Upper lobe of left lung (tissue), 6 donors: Measurements from ENCODE around the gene EFNB2. TPM values are rescaled to one million over a fixed set of nuclear protein-coding genes. Genes with fewer than 3 reads are reported as not detected.

Experiments
- ATAC-seq, 2 donors: fragments of 200-7000 bp; cut with Tn5 transposase; one replicate each; pipeline ENCODE4 v1.9.1; 2022; ENCODE audit warnings: mild to moderate bottlenecking in 2 of 2, moderate library complexity in 2 of 2; ENCODE audit not compliant: low FRiP score in 2 of 2
- DNase-seq, 2 donors: peaks; one replicate each; pipeline ENCODE4 v3.0.0-alpha.2; 2019 to 2020
- H3K27ac ChIP-seq, 4 donors: fragments of 200-600 bp; sonication (generic); one replicate each; pipeline ENCODE4 v1.5.1; 2016 to 2019
- H3K27me3 ChIP-seq, 4 donors: fragments of 200-600 bp; sonication (generic); one replicate each; pipeline ENCODE4 v1.5.1; 2017 to 2019
- H3K36me3 ChIP-seq, 4 donors: fragments of 200-600 bp; sonication (generic); one replicate each; pipeline ENCODE4 v1.5.1; 2016 to 2019
- H3K4me1 ChIP-seq, 4 donors: fragments of 200-600 bp; sonication (generic); one replicate each; pipeline ENCODE4 v1.5.1; 2018 to 2019
- H3K4me3 ChIP-seq, 4 donors: fragments of 200-600 bp; sonication (generic); one replicate each; pipeline ENCODE4 v1.5.1; 2017 to 2019; ENCODE audit warnings: mild to moderate bottlenecking in 2 of 4, moderate library complexity in 1 of 4
- H3K9me3 ChIP-seq, 4 donors: fragments of 200-600 bp; sonication (generic); one replicate each; pipeline ENCODE4 v1.5.1; 2018 to 2019
- EP300 ChIP-seq, 4 donors: sonication (generic); formaldehyde crosslinking; IDR thresholded peaks; one replicate each; pipeline ENCODE4 v1.5.1; 2017; ENCODE audit warnings: antibody characterized with exemption in 4 of 4, control low read depth in 2 of 4
- POLR2A ChIP-seq, 4 donors: fragments of 450-650 bp; IDR thresholded peaks; one replicate each; pipeline ENCODE4 v1.5.1; 2016 to 2017; ENCODE audit warnings: antibody characterized with exemption in 4 of 4, mild to moderate bottlenecking in 2 of 4
- POLR2AphosphoS5 ChIP-seq, 2 donors: sonication (generic); formaldehyde crosslinking; IDR thresholded peaks; one replicate each; pipeline ENCODE4 v1.5.1; 2017; ENCODE audit warnings: antibody characterized with exemption in 2 of 2
- WGBS, 2 donors: methylation state at CpG; one replicate each; pipeline ENCODE4 v1.1.5; 2017 to 2018; 5-methylcytosine and 5-hydroxymethylcytosine counted together
- total RNA-seq, 6 donors: library from RNA; depleted of rRNA in 4 of 6; stranded (reverse); fragments of >200 nt in 4 of 6; gene quantifications; one replicate each; pipeline versions ENCODE4 v1.1.0 to v1.2.1, GENCODE V29; 2016 to 2021
- TF ChIP-seq, protein P1 (sequence below), 6 experiments: fragments of 450-650 bp in 4 of 6; fragments of 200-600 bp in 2 of 6; sonication (generic) in 2 of 6; IDR thresholded peaks; one replicate each; pipeline ENCODE4 v1.5.1; 2016 to 2019; ENCODE audit warnings: antibody characterized with exemption in 6 of 6
- donor health status: DM: no; HTN: no; CAD: no; lungs with moderate emphysema.
- donor health status: DM: no; HTN: yes; CAD: no; lungs with severe emphysema.

EFNB2 gene
- total RNA-seq, 6 donors from 2014 or later, result 23.0 to 45.7 (median 30.9) TPM

DNA sequence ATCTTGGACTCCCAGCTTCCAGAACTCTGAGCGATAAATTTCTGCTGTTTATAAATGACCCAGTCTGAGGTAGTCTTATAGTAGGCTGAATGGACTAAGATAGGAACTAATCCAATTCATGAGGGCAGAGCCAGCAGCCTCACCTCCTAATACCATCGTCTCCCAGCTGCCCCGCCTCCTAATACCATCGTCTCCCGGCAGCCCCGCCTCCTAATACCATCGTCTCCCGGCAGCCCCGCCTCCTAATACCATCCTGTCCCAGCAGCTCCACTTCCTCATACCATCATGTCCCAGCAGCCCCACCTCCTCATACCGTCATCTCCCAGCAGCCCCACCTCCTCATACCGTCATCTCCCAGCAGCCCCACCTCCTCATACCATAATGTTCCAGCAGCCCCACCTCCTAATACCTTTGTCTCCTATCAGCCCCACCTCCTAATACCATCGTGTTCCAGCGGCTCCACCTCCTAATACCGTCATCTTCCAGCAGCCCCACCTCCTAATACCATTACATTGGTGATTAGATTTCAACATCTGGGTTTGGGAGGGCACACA, 34.9 kb upstream of the EFNB2 start:
- H3K9me3 ChIP-seq, result no peaks in the 10 kb centered on the region
- no peaks in the 10 kb centered on the region for H3K36me3 ChIP-seq
- H3K4me1 ChIP-seq, result peaks cover 23 to 31% (median 28%) of the 10 kb centered on the region in 4 donors
- peak; percentile 20 to 79 for DNase-seq
- peak overlapping the region in 1 of 4 donors; percentile 5 for H3K4me3 ChIP-seq
- H3K27ac ChIP-seq, result peak overlapping the region in 3 of 4 donors; percentile 15 to 25 (median 16)
- 48 to 51% methylated on average over 14 of the region's 14 CpGs for WGBS, 2 donors
- no peaks in the 10 kb centered on the region for H3K27me3 ChIP-seq
- TF ChIP-seq, protein P1, sequence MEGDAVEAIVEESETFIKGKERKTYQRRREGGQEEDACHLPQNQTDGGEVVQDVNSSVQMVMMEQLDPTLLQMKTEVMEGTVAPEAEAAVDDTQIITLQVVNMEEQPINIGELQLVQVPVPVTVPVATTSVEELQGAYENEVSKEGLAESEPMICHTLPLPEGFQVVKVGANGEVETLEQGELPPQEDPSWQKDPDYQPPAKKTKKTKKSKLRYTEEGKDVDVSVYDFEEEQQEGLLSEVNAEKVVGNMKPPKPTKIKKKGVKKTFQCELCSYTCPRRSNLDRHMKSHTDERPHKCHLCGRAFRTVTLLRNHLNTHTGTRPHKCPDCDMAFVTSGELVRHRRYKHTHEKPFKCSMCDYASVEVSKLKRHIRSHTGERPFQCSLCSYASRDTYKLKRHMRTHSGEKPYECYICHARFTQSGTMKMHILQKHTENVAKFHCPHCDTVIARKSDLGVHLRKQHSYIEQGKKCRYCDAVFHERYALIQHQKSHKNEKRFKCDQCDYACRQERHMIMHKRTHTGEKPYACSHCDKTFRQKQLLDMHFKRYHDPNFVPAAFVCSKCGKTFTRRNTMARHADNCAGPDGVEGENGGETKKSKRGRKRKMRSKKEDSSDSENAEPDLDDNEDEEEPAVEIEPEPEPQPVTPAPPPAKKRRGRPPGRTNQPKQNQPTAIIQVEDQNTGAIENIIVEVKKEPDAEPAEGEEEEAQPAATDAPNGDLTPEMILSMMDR (IDR thresholded peaks at IDR 0.05), result no peak
- no peak for TF ChIP-seq EP300 (IDR thresholded peaks at IDR 0.05)
- TF ChIP-seq POLR2AphosphoS5 (IDR thresholded peaks at IDR 0.05), result no peak
- peak in 2 of 4 donors; percentile 20 to 34 for TF ChIP-seq POLR2A (IDR thresholded peaks at IDR 0.05)
- peak; percentile 37 to 61 for ATAC-seq

DNA sequence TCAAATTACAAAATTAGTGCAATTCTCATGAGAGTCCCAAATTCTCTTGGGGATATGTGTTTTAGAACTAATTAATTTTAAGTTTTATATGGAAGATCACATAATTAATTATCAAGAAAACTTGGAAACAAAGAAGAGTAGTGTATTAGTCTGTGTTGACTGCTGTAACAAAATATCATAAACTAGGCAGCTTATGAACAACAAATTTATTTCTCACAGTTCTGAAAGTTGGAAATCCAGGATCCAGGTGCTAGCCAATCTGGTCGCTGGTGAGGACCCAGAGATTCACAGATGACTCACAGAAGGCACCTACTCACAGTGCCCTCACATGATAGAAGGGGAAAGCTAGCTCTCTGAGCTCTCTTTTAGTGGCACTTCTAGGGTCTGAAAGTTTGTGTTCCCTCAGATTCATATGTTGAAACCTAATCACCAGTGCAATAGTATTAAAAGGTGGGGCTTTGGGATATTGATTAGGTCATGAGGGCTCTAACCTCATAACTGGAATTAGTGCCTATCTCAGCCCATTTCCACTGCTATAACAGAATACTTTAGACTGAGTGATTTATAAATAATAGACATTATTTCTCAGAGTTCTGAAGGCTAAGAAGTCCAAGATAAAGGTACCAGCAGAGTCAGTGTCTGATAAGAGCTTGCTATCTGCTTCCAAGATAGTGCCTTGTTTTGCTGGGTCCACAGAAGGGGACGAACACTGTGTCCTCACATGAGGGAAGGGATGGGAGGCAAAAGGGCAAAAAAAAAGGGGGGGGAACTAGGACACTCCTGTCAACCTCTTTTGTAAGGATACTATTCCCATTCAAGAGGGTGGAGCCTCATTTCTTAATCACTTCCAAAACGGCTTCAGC, 34.0 kb upstream of the EFNB2 start:
- Histone ChIP-seq H3K4me1 (peaks cover 32 to 40% (median 38%) of the 10 kb centered on the region in 4 donors), H3K9me3 (no peaks in the 10 kb centered on the region), H3K36me3 (no peaks in the 10 kb centered on the region), H3K27ac (peak overlapping the region in 3 of 4 donors; percentile 15 to 25 (median 16)), H3K27me3 (no peaks in the 10 kb centered on the region), H3K4me3 (no peak overlapping the region)
- ATAC-seq (no peak), DNase-seq (no peak)
- 77 to 88% methylated on average over 3 of the region's 3 CpGs for WGBS, 2 donors
- TF ChIP-seq POLR2AphosphoS5 (IDR thresholded peaks at IDR 0.05), result no peak
- TF ChIP-seq, protein P1 (IDR thresholded peaks at IDR 0.05), result no peak
- no peak for TF ChIP-seq EP300 (IDR thresholded peaks at IDR 0.05)

- TF ChIP-seq POLR2A (IDR thresholded peaks at IDR 0.05) (no peak), POLR2AphosphoS5 (IDR thresholded peaks at IDR 0.05) (no peak), EP300 (IDR thresholded peaks at IDR 0.05) (no peak)
- TF ChIP-seq, protein P1 (IDR thresholded peaks at IDR 0.05), result no peak
- Histone ChIP-seq H3K27ac (peak overlapping the region; percentile 97 to 100 (median 98)), H3K4me1 (peaks cover 32 to 42% (median 37%) of the 10 kb centered on the region in 4 donors), H3K9me3 (no peaks in the 10 kb centered on the region), H3K4me3 (peak overlapping the region in 3 of 4 donors; percentile 62 to 97 (median 90)), H3K36me3 (no peaks in the 10 kb centered on the region), H3K27me3 (no peaks in the 10 kb centered on the region)
- DNase-seq, result no peak
- peak in 1 of 2 donors; percentile 1 for ATAC-seq
- 18 to 19% methylated on average over 11 of the region's 11 CpGs for WGBS, 2 donors
Measured at GRCh38 chr13:106568299-106569003, 33.0 kb upstream of the EFNB2 start.

- no peaks in the 10 kb centered on the region for H3K36me3 ChIP-seq
- H3K27me3 ChIP-seq, result no peaks in the 10 kb centered on the region
- peak; percentile 97 for ATAC-seq
- TF ChIP-seq EP300 (IDR thresholded peaks at IDR 0.05) (no peak), POLR2A (IDR thresholded peaks at IDR 0.05) (peak; percentile 89 to 99 (median 98)), POLR2AphosphoS5 (IDR thresholded peaks at IDR 0.05) (peak; percentile 98 to 99)
- TF ChIP-seq, protein P1 (IDR thresholded peaks at IDR 0.05), result no peak
- 0 to 1% methylated on average over 47 to 94 of the region's 108 CpGs for WGBS, 2 donors
- H3K27ac ChIP-seq, result peak within 1 kb of the TSS; percentile 97 to 100 (median 98)
- DNase-seq, result peak; percentile 92 to 97
- no peaks in the 10 kb centered on the region for H3K9me3 ChIP-seq
- H3K4me3 ChIP-seq, result peak within 1 kb of the TSS; percentile 62 to 97 (median 83)
- peaks cover 38 to 44% (median 42%) of the 10 kb centered on the region in 4 donors for H3K4me1 ChIP-seq
Measured at GRCh38 chr13:106567474-106568298, 32.2 kb upstream of the EFNB2 start, which contains the start of gene ARGLU1. Gene ARGLU1, minus strand, starts transcription at chr13:106568137. Its CDS starts 218 bp downstream, at chr13:106567919.
